Lower lobe of right lung (tissue), 2 donors: Measurements from ENCODE around the gene GLRA3. TPM values are rescaled to one million over a fixed set of nuclear protein-coding genes. Genes with fewer than 3 reads are reported as not detected.

Experiments
- ATAC-seq, 2 donors: fragments of 200-7000 bp; cut with Tn5 transposase; one replicate each; pipeline ENCODE4 v1.9.1; 2020 to 2022; ENCODE audit warnings: mild to moderate bottlenecking in 2 of 2, moderate library complexity in 2 of 2
- DNase-seq: peaks from one replicate; pipeline ENCODE4 v3.0.0-alpha.2; 2020
- H3K27ac ChIP-seq: fragments of 200-600 bp; one replicate; pipeline ENCODE4 v1.8.0; 2022
- H3K27me3 ChIP-seq: fragments of 200-600 bp; one replicate; pipeline ENCODE4 v1.8.0; 2022; ENCODE audit warnings: low read depth
- H3K36me3 ChIP-seq: fragments of 200-600 bp; one replicate; pipeline ENCODE4 v1.8.0; 2022; ENCODE audit warnings: mild to moderate bottlenecking
- H3K4me1 ChIP-seq: fragments of 200-600 bp; one replicate; pipeline ENCODE4 v1.8.0; 2022
- H3K4me3 ChIP-seq: fragments of 200-600 bp; one replicate; pipeline ENCODE4 v1.8.0; 2022; ENCODE audit warnings: mild to moderate bottlenecking
- H3K9me3 ChIP-seq: fragments of 200-600 bp; one replicate; pipeline ENCODE4 v1.8.0; 2022
- CTCF ChIP-seq: fragments of 200-600 bp; IDR thresholded peaks from one replicate; pipeline ENCODE4 v1.8.0; 2022; ENCODE audit warnings: antibody characterized with exemption, mild to moderate bottlenecking
- intact Hi-C: fragments of 100-400 bp; cut with DNase I; formaldehyde crosslinking; loops from one replicate; pipeline ENCODE4 v1.11.0; 2022
- total RNA-seq: library from RNA; stranded (reverse); fragmentation: NEBNext Ultra II Directional; extraction: Animal tissue kit (Norgen Biotek cat#: 25700); gene quantifications from one replicate; pipeline ENCODE4 v1.2.1, GENCODE V29; 2021
- donor health status: DM: no; HTN: yes; CAD: no; lungs with severe emphysema.

Gene GLRA3
- total RNA-seq, 1 donor from 2014 or later, result not detected

GRCh38 chr4:174665799-174666198, 163.2 kb downstream of the GLRA3 start:
- Histone ChIP-seq H3K4me3 (no peak overlapping the region), H3K36me3 (no peaks in the 10 kb centered on the region), H3K4me1 (no peaks in the 10 kb centered on the region), H3K27ac (no peak overlapping the region), H3K9me3 (no peaks in the 10 kb centered on the region), H3K27me3 (no peaks in the 10 kb centered on the region)
- TF ChIP-seq CTCF, result no peak
- ATAC-seq, result no peak
- intact Hi-C loops, result no loop called here
- no peak for DNase-seq

- ATAC-seq, result no peak
- TF ChIP-seq CTCF, result no peak
- no peaks in the 10 kb centered on the region for H3K9me3 ChIP-seq
These were observed 165.8 kb downstream of the GLRA3 start for GRCh38 chr4:174663216-174663615.

GRCh38 chr4:174658246-174658645, 170.8 kb downstream of the GLRA3 start:
- no peak for DNase-seq
- H3K36me3 ChIP-seq, result no peaks in the 10 kb centered on the region
- no peak for TF ChIP-seq CTCF
- H3K4me3 ChIP-seq, result no peak overlapping the region
- no peak for ATAC-seq
- H3K27ac ChIP-seq, result no peak overlapping the region
- H3K9me3 ChIP-seq, result no peaks in the 10 kb centered on the region
- no peaks in the 10 kb centered on the region for H3K27me3 ChIP-seq
- intact Hi-C loops, result no loop called here
- no peaks in the 10 kb centered on the region for H3K4me1 ChIP-seq

More at GRCh38 chr4:174663216-174663615, 165.8 kb downstream of the GLRA3 start:
- no peaks in the 10 kb centered on the region for H3K27me3 ChIP-seq
- intact Hi-C loops, result no loop called here
- H3K4me1 ChIP-seq, result no peaks in the 10 kb centered on the region
- no peak overlapping the region for H3K4me3 ChIP-seq
- H3K27ac ChIP-seq, result no peak overlapping the region
- H3K36me3 ChIP-seq, result no peaks in the 10 kb centered on the region
- DNase-seq, result no peak

GRCh38 chr4:174657472-174657871, 171.6 kb downstream of the GLRA3 start:
- intact Hi-C loops, result no loop called here
- TF ChIP-seq CTCF, result no peak
- no peaks in the 10 kb centered on the region for H3K9me3 ChIP-seq
- DNase-seq (no peak), ATAC-seq (no peak)
- no peak overlapping the region for H3K4me3 ChIP-seq
- H3K36me3 ChIP-seq, result no peaks in the 10 kb centered on the region
- H3K27me3 ChIP-seq, result no peaks in the 10 kb centered on the region
- H3K27ac ChIP-seq, result no peak overlapping the region
- no peaks in the 10 kb centered on the region for H3K4me1 ChIP-seq

- H3K4me3 ChIP-seq, result no peak overlapping the region
- H3K36me3 ChIP-seq, result no peaks in the 10 kb centered on the region
- no peak for ATAC-seq
- no peaks in the 10 kb centered on the region for H3K9me3 ChIP-seq
- H3K27ac ChIP-seq, result no peak overlapping the region
- no peaks in the 10 kb centered on the region for H3K4me1 ChIP-seq
- no peak for DNase-seq
- H3K27me3 ChIP-seq, result no peaks in the 10 kb centered on the region
- no peak for TF ChIP-seq CTCF
- intact Hi-C loops, result no loop called here
These were observed 174.4 kb downstream of the GLRA3 start for GRCh38 chr4:174654634-174655033.
